Measurements from ENCODE around the gene TOM1. TPM values are rescaled to one million over a fixed set of nuclear protein-coding genes. Genes with fewer than 3 reads are reported as not detected.
A peak's percentile ranks its signal among the peaks of the same experiment; 100 is the strongest.

TOM1 gene
- total RNA-seq, result 100 to 1,000 TPM; 127 to 162 (median 143) TPM

DNA sequence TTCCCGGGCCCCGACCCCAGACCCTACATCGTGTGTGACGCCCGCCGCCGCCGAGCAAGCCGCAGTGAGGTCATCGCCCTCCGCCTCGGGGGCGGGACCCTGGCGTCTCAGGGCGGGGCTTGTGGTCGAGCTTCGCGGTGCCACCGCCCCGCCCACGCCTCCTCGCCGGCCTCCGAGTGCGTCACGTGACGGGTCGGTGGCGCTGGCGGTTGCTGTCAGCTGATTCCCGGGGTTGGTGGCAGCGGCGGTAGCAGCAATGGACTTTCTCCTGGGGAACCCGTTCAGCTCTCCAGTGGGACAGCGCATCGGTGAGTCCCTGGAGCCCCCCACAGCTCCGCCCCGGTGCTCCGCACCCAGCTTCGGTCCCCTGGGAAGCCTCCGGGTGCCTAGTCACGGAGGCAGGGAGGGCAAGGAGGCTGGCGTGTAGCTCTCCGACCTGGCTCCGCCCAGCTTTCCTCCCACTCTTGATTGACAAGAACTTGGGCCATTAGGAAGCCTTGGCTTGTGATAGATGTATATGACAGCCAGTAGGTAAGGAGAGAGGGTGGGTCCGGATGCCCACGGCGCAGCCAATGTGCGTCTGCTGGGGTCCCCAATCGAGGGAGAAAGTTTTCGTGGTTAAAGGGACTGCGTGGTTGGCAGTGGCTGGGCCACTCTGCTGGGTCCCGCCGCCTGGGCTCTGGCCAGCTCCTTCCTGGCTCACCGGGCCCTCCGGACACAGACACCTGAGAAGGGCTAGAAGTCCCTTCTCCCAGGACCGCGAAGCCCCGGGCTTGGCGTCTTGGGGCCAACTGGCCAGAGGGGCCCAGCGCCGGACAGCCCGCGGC, at the start of gene TOM1:
Gene TOM1, plus strand, starts transcription at position 222 of the 827 bp plus-strand sequence. Its CDS starts 35 bp downstream, at position 257.
- WGBS, 2 donors, result 0 to 1% methylated on average over 30 to 57 of the region's 64 CpGs
- intact Hi-C loops (cut with DNase I; ENCODE audit: low total_unique reads), result no loop called here
- peak; percentile 97 to 99 for DNase-seq (ENCODE audit: low spot score in 2 of 2)
- TF ChIP-seq POLR2A (IDR thresholded peaks at IDR 0.05), result peak in 1 of 2 donors; percentile 81
- TF ChIP-seq, protein P1, sequence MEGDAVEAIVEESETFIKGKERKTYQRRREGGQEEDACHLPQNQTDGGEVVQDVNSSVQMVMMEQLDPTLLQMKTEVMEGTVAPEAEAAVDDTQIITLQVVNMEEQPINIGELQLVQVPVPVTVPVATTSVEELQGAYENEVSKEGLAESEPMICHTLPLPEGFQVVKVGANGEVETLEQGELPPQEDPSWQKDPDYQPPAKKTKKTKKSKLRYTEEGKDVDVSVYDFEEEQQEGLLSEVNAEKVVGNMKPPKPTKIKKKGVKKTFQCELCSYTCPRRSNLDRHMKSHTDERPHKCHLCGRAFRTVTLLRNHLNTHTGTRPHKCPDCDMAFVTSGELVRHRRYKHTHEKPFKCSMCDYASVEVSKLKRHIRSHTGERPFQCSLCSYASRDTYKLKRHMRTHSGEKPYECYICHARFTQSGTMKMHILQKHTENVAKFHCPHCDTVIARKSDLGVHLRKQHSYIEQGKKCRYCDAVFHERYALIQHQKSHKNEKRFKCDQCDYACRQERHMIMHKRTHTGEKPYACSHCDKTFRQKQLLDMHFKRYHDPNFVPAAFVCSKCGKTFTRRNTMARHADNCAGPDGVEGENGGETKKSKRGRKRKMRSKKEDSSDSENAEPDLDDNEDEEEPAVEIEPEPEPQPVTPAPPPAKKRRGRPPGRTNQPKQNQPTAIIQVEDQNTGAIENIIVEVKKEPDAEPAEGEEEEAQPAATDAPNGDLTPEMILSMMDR (IDR thresholded peaks at IDR 0.05), result no peak
- peak within 1 kb of the TSS; percentile 78 for H3K4me3 ChIP-seq (ENCODE audit: low read depth, poor library complexity, severe bottlenecking)

DNA sequence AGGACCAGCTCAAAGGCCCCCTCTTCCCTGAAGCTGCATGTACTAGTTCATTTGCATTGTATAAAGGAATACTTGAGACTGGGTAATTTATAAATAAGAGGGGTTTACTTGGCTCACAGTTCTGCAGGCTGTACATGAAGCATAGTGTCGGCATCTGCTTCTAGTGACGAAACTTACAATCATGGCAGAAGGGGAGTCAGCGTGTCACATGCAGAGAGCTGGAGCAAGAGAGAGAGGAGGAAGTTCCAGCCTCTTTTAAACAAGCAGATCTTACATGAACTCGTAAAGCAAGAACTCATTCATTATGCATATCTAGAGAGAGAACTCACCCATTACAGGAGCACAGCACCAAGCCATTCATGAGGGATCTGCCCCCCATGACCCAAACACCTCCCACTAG, 49.5 kb upstream of the TOM1 start:
- DNase-seq (ENCODE audit: low spot score in 2 of 2), result no peak
- intact Hi-C loops (cut with DNase I; ENCODE audit: low total_unique reads), result no loop called here
- no peak for TF ChIP-seq POLR2A (IDR thresholded peaks at IDR 0.05)
- TF ChIP-seq, protein P1 (IDR thresholded peaks at IDR 0.05), result no peak
- no peak overlapping the region for H3K4me3 ChIP-seq (ENCODE audit: low read depth, poor library complexity, severe bottlenecking)
- WGBS, 2 donors, result 72 to 83% methylated on average over 4 of the region's 4 CpGs

DNA sequence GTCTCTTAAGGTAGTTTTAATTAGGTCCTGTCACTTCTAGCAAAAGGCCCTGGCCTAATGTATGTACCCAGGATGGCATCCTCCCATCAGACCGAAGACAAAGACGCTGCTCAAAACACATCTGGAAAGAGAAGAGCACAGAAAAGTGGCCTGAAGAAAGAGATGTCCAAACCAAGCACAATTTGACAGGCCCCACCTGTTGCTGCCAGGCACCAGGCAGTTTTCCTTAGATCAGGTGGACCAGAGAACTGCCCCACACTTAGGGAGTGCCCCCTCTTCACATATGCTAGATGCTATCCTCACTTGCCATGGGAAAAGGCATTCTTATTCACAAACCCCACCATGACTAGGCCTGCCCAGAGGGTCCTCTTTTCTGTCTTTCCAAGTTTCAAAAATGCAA, 45.7 kb upstream of the TOM1 start:
- 90 to 94% methylated on average over 2 of the region's 2 CpGs for WGBS, 2 donors
- no peak overlapping the region for H3K4me3 ChIP-seq (ENCODE audit: low read depth, poor library complexity, severe bottlenecking)
- no peak for DNase-seq (ENCODE audit: low spot score in 2 of 2)
- TF ChIP-seq, protein P1 (IDR thresholded peaks at IDR 0.05), result no peak
- no peak for TF ChIP-seq POLR2A (IDR thresholded peaks at IDR 0.05)
- intact Hi-C loops (cut with DNase I; ENCODE audit: low total_unique reads), result no loop called here

DNA sequence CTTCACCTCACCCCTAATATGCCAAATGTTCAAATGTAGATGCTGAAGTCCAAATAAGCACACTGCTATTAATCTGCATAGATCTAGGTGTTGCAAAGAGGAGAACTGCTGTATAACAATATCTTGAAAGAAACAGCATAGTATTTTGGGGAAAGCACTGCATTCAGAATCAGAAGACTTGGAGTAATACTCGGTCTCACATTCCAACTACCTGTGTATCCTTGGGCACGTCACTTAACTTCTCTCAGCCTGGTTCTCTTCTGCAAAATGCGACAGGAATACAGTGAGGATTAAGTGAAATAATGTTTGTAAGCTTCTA, 42.7 kb upstream of the TOM1 start:
- TF ChIP-seq POLR2A (IDR thresholded peaks at IDR 0.05), result no peak
- TF ChIP-seq, protein P1 (IDR thresholded peaks at IDR 0.05), result no peak
- intact Hi-C loops (cut with DNase I; ENCODE audit: low total_unique reads), result no loop called here
- no peak overlapping the region for H3K4me3 ChIP-seq (ENCODE audit: low read depth, poor library complexity, severe bottlenecking)
- WGBS, 2 donors, result 3 to 4% methylated on average over 3 of the region's 3 CpGs
- DNase-seq (ENCODE audit: low spot score in 2 of 2), result no peak

DNA sequence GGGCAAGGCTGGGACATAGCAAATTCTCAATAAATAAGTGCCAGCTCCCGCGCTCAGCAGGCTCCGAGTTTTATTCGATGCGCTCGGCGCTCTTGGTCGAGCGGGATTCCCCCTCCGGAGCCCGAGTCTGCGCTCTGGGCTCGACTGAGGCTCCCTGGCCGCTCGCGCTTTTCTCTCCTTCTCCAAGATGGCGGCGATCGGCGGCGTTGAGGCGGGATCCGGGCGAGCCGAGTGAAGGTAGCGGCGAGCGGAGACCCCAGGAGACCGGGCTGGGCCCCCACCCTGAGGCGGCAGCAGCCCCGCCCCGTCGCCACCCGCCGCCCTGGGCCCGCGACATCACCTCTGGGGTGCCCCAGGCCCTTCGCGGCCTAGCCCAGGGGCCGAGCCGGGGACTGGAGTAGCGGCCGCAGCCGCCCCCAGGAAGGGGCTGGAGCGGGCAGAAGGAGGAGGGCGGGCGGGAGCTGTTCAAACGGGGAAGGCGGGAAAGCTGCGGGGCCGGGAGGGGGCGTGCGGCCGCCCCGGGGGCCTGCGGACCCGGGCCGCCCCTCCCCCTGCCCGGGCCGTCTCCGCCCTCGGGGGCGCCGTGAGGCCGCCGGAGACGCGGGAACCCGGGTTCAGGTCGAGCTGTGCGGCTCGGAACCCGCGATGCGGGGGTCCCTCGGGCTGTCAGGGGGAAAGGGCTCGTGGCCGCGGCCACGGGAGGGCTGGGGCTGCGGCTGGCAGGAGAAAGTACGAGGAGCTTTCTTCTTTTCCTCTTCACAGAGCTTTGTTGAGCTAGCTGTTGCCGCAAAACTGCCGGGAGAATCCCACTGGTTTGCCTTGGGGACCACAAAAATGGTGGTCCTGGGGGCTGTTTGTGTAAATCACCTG, 42.1 kb upstream of the TOM1 start, which contains the start of gene HMGXB4:
Gene HMGXB4, plus strand, starts transcription at position 173 of the 870 bp plus-strand sequence. CDS start 4,898 bp downstream, outside the sequence.
- intact Hi-C loops (cut with DNase I; ENCODE audit: low total_unique reads), result no loop called here
- WGBS, 2 donors, result 0 to 1% methylated on average over 40 to 58 of the region's 84 CpGs
- peak within 1 kb of the TSS; percentile 78 for H3K4me3 ChIP-seq (ENCODE audit: low read depth, poor library complexity, severe bottlenecking)
- TF ChIP-seq, protein P1 (IDR thresholded peaks at IDR 0.05), result no peak
- TF ChIP-seq POLR2A (IDR thresholded peaks at IDR 0.05), result no peak
- peak; percentile 79 to 97 for DNase-seq (ENCODE audit: low spot score in 2 of 2)
